ENCODE results near the gene FTH1.
A peak's percentile ranks its signal among the peaks of the same experiment; 100 is the strongest.

Gene FTH1

GRCh38 chr11:61948505-61948904, 18.9 kb downstream of the FTH1 start:
- no peak for DNase-seq (ENCODE audit: low spot score)

- DNase-seq (ENCODE audit: low spot score): peak; percentile 89
Observed at GRCh38 chr11:61947486-61948210, 19.8 kb downstream of the FTH1 start.

GRCh38 chr11:61946894-61947293, 20.5 kb downstream of the FTH1 start:
- DNase-seq (ENCODE audit: low spot score): no peak

GRCh38 chr11:61945191-61945590, 22.2 kb downstream of the FTH1 start:
- no peak for DNase-seq (ENCODE audit: low spot score)

- DNase-seq (ENCODE audit: low spot score): no peak
Observed at GRCh38 chr11:61940466-61940865, 27.0 kb downstream of the FTH1 start.

GRCh38 chr11:61935861-61936260, 31.6 kb downstream of the FTH1 start:
- no peak for DNase-seq (ENCODE audit: low spot score)

- DNase-seq (ENCODE audit: low spot score): no peak
Observed at GRCh38 chr11:61930933-61931332, 36.5 kb downstream of the FTH1 start.

GRCh38 chr11:61928606-61929005, 38.8 kb downstream of the FTH1 start:
- DNase-seq (ENCODE audit: low spot score): no peak

GRCh38 chr11:61927501-61927900, 39.9 kb downstream of the FTH1 start:
- DNase-seq (ENCODE audit: low spot score): no peak

GRCh38 chr11:61926235-61926634, 41.2 kb downstream of the FTH1 start:
- DNase-seq (ENCODE audit: low spot score): no peak

- DNase-seq (ENCODE audit: low spot score): no peak
Observed at GRCh38 chr11:61925736-61926135, 41.7 kb downstream of the FTH1 start.

- no peak for DNase-seq (ENCODE audit: low spot score)
Observed at GRCh38 chr11:61924064-61924455, 43.4 kb downstream of the FTH1 start.

- no peak for DNase-seq (ENCODE audit: low spot score)
Observed at GRCh38 chr11:61923166-61924063, 44.0 kb downstream of the FTH1 start.

- DNase-seq (ENCODE audit: low spot score): no peak
Observed at GRCh38 chr11:61922539-61922938, 44.9 kb downstream of the FTH1 start.

GRCh38 chr11:61921446-61921845, 46.0 kb downstream of the FTH1 start:
- no peak for DNase-seq (ENCODE audit: low spot score)

GRCh38 chr11:61919705-61920631, 47.5 kb downstream of the FTH1 start:
- DNase-seq (ENCODE audit: low spot score): no peak

- DNase-seq (ENCODE audit: low spot score): no peak
Observed at GRCh38 chr11:61918938-61919704, 48.3 kb downstream of the FTH1 start.

- no peak for DNase-seq (ENCODE audit: low spot score)
Observed at GRCh38 chr11:61918251-61918937, 49.0 kb downstream of the FTH1 start.

GRCh38 chr11:61917334-61918109, 49.9 kb downstream of the FTH1 start, which contains the start of gene RAB3IL1:
RAB3IL1 (minus strand) TSS chr11:61917566; CDS start chr11:61917367, 199 bp downstream.
- DNase-seq (ENCODE audit: low spot score): peak; percentile 54
